ENCODE data around the gene TCF20. TPM values are rescaled to one million over a fixed set of nuclear protein-coding genes. Genes with fewer than 3 reads are reported as not detected.

Gene TCF20
- total RNA-seq, 4 donors from 2014 or later, result 40.2 to 52.5 (median 41.0) TPM

DNA sequence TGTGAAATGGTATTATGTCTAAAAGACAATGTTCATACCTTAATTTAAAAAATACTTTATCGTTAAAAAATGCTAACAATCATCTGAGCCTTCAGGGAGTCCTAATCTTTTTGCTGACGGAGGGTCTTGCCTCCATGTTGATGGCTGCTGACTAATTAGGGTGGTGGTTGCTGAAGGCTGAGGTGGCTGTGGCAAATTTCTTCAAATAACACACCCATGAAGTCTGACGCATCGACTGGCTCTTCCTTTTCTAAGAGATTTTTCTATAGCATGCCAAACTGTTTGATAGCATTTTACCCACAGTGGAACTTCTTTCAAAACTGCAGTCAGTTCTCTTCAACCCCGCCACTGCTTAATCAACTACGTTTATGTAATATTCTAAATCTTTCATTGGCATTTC lies 33.6 kb downstream of the TCF20 start:
- Histone ChIP-seq H3K36me3 (no peaks in the 10 kb centered on the region), H3K4me1 (peaks cover 0 to 74% (median 14%) of the 10 kb centered on the region in 3 donors), H3K27me3 (no peaks in the 10 kb centered on the region), H3K27ac (peak overlapping the region in 3 of 4 donors; percentile 32 to 73 (median 69)), H3K9me3 (no peaks in the 10 kb centered on the region), H3K4me3 (no peak overlapping the region)
- 62 to 80% methylated on average over 6 of the region's 6 CpGs for whole genome bisulfite sequencing, 2 donors
- no peak for DNase-seq
- TF ChIP-seq, protein P1, sequence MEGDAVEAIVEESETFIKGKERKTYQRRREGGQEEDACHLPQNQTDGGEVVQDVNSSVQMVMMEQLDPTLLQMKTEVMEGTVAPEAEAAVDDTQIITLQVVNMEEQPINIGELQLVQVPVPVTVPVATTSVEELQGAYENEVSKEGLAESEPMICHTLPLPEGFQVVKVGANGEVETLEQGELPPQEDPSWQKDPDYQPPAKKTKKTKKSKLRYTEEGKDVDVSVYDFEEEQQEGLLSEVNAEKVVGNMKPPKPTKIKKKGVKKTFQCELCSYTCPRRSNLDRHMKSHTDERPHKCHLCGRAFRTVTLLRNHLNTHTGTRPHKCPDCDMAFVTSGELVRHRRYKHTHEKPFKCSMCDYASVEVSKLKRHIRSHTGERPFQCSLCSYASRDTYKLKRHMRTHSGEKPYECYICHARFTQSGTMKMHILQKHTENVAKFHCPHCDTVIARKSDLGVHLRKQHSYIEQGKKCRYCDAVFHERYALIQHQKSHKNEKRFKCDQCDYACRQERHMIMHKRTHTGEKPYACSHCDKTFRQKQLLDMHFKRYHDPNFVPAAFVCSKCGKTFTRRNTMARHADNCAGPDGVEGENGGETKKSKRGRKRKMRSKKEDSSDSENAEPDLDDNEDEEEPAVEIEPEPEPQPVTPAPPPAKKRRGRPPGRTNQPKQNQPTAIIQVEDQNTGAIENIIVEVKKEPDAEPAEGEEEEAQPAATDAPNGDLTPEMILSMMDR (IDR thresholded peaks at IDR 0.05), result no peak
- no peak for TF ChIP-seq POLR2A (IDR thresholded peaks at IDR 0.05)
- intact Hi-C loops (cut with DNase I), result loop anchor here (10.0 kb wide), 1 partner anchor 52 kb away; no protein-coding TSS in a partner anchor

DNA sequence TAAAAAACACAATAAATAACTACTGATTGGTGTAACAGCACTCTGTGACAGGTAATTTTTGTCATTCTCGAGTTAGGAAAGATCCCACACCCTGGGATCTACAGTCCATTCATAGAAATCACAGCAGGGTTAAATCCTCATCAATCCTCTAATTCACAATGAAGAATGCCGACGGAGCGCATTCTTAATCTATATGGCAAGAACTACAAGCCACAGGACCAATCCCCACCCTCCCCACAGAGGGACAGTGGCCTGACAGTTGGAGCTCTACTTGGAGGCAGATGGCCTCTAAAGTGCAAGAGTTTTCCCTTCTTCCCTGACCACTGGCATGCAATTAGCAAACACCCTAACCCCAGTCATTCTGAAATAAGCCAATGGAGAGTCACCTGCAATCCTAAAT lies 34.2 kb downstream of the TCF20 start:
- Histone ChIP-seq H3K36me3 (no peaks in the 10 kb centered on the region), H3K27ac (peak overlapping the region in 3 of 4 donors; percentile 30 to 73 (median 69))

DNA sequence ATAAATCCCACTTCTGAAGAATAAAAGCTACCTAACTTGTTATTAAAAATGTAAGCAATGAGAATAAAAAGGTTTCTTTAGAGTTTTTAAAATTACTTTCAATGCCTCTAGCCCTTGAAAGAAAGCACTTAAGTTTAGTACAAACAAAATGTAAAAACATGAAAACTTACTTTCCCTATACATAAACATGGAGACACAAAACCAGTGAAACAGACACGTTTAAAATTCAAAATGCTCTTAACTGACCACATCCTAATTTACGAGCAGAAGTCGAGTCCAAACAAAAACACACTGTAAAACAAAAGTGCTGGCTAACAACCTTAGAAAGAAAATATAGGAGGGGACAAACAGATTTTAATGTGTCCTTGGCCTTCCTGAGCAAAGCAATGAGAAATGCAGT lies 36.6 kb downstream of the TCF20 start:
- no peak overlapping the region for H3K4me3 ChIP-seq
- H3K27me3 ChIP-seq, result no peaks in the 10 kb centered on the region
- intact Hi-C loops (cut with DNase I), result loop anchor here (10.0 kb wide), 1 partner anchor 49 kb away; no protein-coding TSS in a partner anchor
- H3K27ac ChIP-seq, result peak overlapping the region in 2 of 4 donors; percentile 10 to 42
- H3K4me1 ChIP-seq, result peaks cover 4 to 85% (median 25%) of the 10 kb centered on the region in 3 donors
- H3K9me3 ChIP-seq, result no peaks in the 10 kb centered on the region
- DNase-seq, result no peak
- H3K36me3 ChIP-seq, result no peaks in the 10 kb centered on the region
- 40 to 55% methylated on average over 3 of the region's 3 CpGs for WGBS, 2 donors
- TF ChIP-seq, protein P1 (IDR thresholded peaks at IDR 0.05), result no peak
- no peak for TF ChIP-seq POLR2A (IDR thresholded peaks at IDR 0.05)

More for the DNA sequence above, 34.2 kb downstream of the TCF20 start:
- no peak for DNase-seq
- TF ChIP-seq POLR2A (IDR thresholded peaks at IDR 0.05), result no peak
- TF ChIP-seq, protein P1 (IDR thresholded peaks at IDR 0.05), result no peak
- Histone ChIP-seq H3K4me3 (no peak overlapping the region), H3K4me1 (peaks cover 0 to 74% (median 14%) of the 10 kb centered on the region in 3 donors), H3K9me3 (no peaks in the 10 kb centered on the region), H3K27me3 (no peaks in the 10 kb centered on the region)
- 59 to 77% methylated on average over 4 of the region's 4 CpGs for WGBS, 2 donors
- intact Hi-C loops (cut with DNase I), result loop anchor here (10.0 kb wide), 1 partner anchor 51 kb away; no protein-coding TSS in a partner anchor

DNA sequence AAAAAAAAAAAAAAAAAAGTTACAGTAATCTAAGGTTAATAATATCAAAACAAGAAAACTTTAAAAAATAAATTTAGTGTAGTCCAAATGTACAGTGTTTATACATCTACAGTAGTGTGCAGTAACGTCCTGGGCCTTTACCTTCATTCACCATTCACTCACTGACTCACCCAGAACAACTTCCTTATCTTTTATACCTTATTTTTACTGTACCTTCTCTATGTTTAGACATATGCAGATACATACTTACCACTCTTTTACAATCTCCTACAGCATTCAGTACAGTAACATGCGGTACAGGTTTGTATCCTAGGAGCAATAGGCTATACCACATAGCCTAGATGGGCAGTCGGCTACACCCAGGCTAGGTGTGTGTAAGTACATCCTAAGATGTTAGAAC lies 38.5 kb downstream of the TCF20 start:
- H3K4me1 ChIP-seq, result peaks cover 16 to 87% (median 24%) of the 10 kb centered on the region in 3 donors
- H3K36me3 ChIP-seq, result no peaks in the 10 kb centered on the region
- no peak for DNase-seq
- intact Hi-C loops (cut with DNase I), result loop anchor here (10.0 kb wide), 1 partner anchor 47 kb away; no protein-coding TSS in a partner anchor
- no peaks in the 10 kb centered on the region for H3K9me3 ChIP-seq
- H3K4me3 ChIP-seq, result no peak overlapping the region
- no peaks in the 10 kb centered on the region for H3K27me3 ChIP-seq
- TF ChIP-seq POLR2A (IDR thresholded peaks at IDR 0.05), result no peak
- TF ChIP-seq, protein P1 (IDR thresholded peaks at IDR 0.05), result no peak
- WGBS, 2 donors, result 80 to 85% methylated on average over 3 of the region's 3 CpGs
- H3K27ac ChIP-seq, result no peak overlapping the region

DNA sequence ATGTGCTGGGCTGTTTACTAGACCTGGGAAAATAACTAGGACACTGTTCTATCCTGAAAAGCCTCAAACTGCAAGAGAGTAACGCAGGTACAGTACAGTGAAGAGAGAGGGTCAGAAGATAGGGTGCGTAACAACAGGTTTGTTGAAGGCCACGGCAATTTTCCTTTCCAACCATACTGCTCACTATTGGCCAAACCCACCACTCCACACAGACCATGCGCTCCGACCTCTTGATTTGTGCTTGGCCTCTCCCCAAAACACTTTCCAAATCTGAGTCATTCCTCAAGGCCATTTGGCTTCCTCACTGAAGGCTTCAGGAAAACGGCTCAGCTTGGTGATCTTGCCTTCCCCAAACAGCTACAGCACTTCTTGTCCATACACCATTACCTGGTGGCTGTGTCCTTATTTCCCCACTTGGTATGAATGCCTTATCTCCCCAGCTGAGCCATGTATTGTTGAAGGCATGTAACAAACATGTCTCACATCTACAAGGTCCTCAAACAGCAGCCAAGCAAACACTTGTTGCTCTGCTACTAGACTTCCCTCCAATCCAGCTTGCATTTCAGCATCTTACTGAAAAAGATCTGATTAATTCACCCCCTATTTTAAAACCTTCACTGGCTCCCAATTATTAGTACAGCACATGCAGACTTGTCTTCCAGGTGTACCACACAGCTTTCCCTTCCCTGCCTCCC lies 40.9 kb downstream of the TCF20 start:
- H3K4me3 ChIP-seq, result no peak overlapping the region
- intact Hi-C loops (cut with DNase I), result loop anchor here (10.0 kb wide), 1 partner anchor 45 kb away; no protein-coding TSS in a partner anchor
- no peaks in the 10 kb centered on the region for H3K27me3 ChIP-seq
- no peak for DNase-seq
- H3K9me3 ChIP-seq, result no peaks in the 10 kb centered on the region
- TF ChIP-seq POLR2A (IDR thresholded peaks at IDR 0.05), result no peak
- TF ChIP-seq, protein P1 (IDR thresholded peaks at IDR 0.05), result no peak
- H3K36me3 ChIP-seq, result no peaks in the 10 kb centered on the region
- peak overlapping the region in 1 of 4 donors; percentile 9 for H3K27ac ChIP-seq
- WGBS, 2 donors, result 57 to 58% methylated on average over 6 of the region's 6 CpGs
- H3K4me1 ChIP-seq, result peaks cover 16 to 66% (median 24%) of the 10 kb centered on the region in 3 donors
